Suprapubic skin (tissue), 4 donors: Measurements from ENCODE around the gene PRKCE. TPM values are rescaled to one million over a fixed set of nuclear protein-coding genes. Genes with fewer than 3 reads are reported as not detected.

Experiments
- DNase-seq, 2 donors: peaks; one replicate each; pipeline ENCODE4 v3.0.0-alpha.2; 2019; ENCODE audit warnings: low spot score in 2 of 2
- H3K27ac ChIP-seq: fragments of 200-600 bp; sonication (generic); one replicate; pipeline ENCODE4 v1.5.1; 2019
- H3K27me3 ChIP-seq: fragments of 200-600 bp; sonication (generic); one replicate; pipeline ENCODE4 v1.5.1; 2019
- H3K36me3 ChIP-seq: fragments of 200-600 bp; sonication (generic); one replicate; pipeline ENCODE4 v1.5.1; 2019
- H3K4me1 ChIP-seq: fragments of 200-600 bp; sonication (generic); one replicate; pipeline ENCODE4 v1.5.1; 2019
- H3K4me3 ChIP-seq: fragments of 200-600 bp; sonication (generic); one replicate; pipeline ENCODE4 v1.5.1; 2019; ENCODE audit warnings: mild to moderate bottlenecking
- H3K9me3 ChIP-seq: fragments of 200-600 bp; sonication (generic); one replicate; pipeline ENCODE4 v1.5.1; 2019
- EP300 ChIP-seq: sonication (generic); formaldehyde crosslinking; IDR thresholded peaks from one replicate; pipeline ENCODE4 v1.6.1; 2017; ENCODE audit warnings: antibody characterized with exemption
- POLR2A ChIP-seq, 2 donors: fragments of 450-650 bp; IDR thresholded peaks; one replicate each; pipeline ENCODE4 v1.6.1; 2017; ENCODE audit warnings: antibody characterized with exemption in 2 of 2, mild to moderate bottlenecking in 2 of 2, moderate library complexity in 2 of 2
- POLR2AphosphoS5 ChIP-seq, 3 donors: sonication (generic); formaldehyde crosslinking; IDR thresholded peaks; one replicate each; pipeline ENCODE4 v1.6.1; 2017; ENCODE audit warnings: antibody characterized with exemption in 3 of 3
- WGBS: methylation state at CpG from one replicate; pipeline ENCODE4 v1.1.5; 2018; 5-methylcytosine and 5-hydroxymethylcytosine counted together
- total RNA-seq, 4 donors: library from RNA; depleted of rRNA; stranded (reverse); fragments of >200 nt; gene quantifications; one replicate each; pipeline ENCODE4 v1.1.0, GENCODE V29; 2016
- TF ChIP-seq, protein P1 (sequence below), 2 donors: fragments of 200-600 bp in 1 of 2; fragments of 450-650 bp in 1 of 2; sonication (generic) in 1 of 2; IDR thresholded peaks; one replicate each; pipeline ENCODE4 v1.5.1; 2016 to 2019; ENCODE audit warnings: antibody characterized with exemption in 2 of 2, mild to moderate bottlenecking in 1 of 2, moderate library complexity in 1 of 2

The PRKCE gene
- total RNA-seq, 4 donors from 2014 or later: 7.9 to 18.3 (median 12.5) TPM

DNA sequence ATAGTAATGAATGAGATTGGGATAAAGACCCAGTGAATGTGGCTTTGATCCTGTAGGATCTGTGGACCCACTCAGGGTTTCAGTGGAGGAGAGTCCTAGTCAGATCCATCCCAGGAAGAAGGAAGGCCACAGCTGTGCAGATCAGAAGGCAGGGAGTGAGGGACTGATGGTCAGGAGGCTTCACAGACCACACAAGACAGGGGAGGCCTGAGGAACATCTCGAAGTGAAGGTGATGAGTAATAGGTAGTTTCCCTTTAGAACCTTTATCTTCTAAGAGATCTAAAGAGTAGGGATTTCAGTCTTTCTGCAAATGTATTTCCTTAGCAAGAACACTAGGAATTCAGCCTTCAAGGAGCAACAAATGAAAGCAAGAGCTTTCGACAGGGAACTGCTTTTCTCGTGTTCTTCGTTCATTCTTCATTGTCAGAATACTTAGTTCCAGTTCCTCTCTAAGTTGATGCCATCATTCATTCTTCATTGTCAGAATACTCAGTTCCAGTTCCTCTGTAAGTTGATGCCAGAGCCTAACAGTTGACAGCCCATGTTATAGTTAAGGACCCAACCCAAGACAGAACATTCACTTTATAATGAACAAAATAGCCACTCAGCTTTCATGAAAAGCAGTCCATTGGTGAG, 495.5 kb downstream of the PRKCE start:
- TF ChIP-seq POLR2AphosphoS5 (IDR thresholded peaks at IDR 0.05): no peak
- TF ChIP-seq, protein P1, sequence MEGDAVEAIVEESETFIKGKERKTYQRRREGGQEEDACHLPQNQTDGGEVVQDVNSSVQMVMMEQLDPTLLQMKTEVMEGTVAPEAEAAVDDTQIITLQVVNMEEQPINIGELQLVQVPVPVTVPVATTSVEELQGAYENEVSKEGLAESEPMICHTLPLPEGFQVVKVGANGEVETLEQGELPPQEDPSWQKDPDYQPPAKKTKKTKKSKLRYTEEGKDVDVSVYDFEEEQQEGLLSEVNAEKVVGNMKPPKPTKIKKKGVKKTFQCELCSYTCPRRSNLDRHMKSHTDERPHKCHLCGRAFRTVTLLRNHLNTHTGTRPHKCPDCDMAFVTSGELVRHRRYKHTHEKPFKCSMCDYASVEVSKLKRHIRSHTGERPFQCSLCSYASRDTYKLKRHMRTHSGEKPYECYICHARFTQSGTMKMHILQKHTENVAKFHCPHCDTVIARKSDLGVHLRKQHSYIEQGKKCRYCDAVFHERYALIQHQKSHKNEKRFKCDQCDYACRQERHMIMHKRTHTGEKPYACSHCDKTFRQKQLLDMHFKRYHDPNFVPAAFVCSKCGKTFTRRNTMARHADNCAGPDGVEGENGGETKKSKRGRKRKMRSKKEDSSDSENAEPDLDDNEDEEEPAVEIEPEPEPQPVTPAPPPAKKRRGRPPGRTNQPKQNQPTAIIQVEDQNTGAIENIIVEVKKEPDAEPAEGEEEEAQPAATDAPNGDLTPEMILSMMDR (IDR thresholded peaks at IDR 0.05): no peak
- no peak for TF ChIP-seq EP300
- TF ChIP-seq POLR2A (IDR thresholded peaks at IDR 0.05): no peak
- no peaks in the 10 kb centered on the region for H3K9me3 ChIP-seq
- 71% methylated on average over 4 of the region's 4 CpGs for WGBS
- peaks cover 9% of the 10 kb centered on the region for H3K36me3 ChIP-seq
- H3K4me1 ChIP-seq: no peaks in the 10 kb centered on the region
- H3K4me3 ChIP-seq: no peak overlapping the region
- H3K27ac ChIP-seq: no peak overlapping the region
- H3K27me3 ChIP-seq: no peaks in the 10 kb centered on the region
- peak in 1 of 2 donors; percentile 11 for DNase-seq

DNA sequence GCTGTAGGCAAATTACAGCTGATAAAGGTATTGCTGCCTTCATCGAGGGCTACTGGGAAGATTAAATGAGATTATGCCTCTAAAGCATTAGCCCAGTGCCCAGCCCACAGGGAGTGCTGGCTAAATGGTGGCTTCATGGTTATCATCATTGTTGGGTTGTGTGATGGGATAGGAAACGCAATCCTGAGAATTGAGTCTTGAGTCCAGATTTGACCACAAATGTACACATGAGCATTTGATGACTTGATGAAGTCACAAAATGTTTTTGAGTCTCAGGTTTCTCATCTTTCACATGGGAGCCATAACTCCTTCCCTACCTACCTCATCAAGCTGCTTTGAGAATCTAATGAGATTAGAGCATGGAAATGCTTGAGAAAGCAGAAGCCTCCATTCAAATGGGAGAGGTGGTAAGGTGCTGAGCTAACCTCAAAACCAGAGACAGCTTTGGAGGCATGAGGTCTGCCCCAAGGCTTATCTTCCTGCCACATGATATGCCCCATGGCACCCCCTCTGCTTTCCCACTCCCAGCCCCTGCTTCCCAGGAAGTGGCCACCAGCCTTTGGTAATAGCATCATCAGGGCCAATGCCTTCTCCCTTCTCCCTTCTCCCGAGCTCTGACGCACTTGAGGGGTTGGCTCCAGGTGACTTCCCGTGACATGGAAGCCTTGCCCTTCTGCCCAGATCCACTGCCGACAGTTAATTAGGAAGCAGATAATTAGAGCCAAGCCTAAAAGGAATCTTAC, 496.3 kb downstream of the PRKCE start:
- peak in 1 of 2 donors; percentile 34 for DNase-seq
- 100% methylated on average over 6 of the region's 6 CpGs for WGBS
- Histone ChIP-seq H3K36me3 (peaks cover 13% of the 10 kb centered on the region), H3K9me3 (no peaks in the 10 kb centered on the region), H3K4me3 (no peak overlapping the region), H3K27me3 (no peaks in the 10 kb centered on the region), H3K27ac (no peak overlapping the region), H3K4me1 (no peaks in the 10 kb centered on the region)
- no peak for TF ChIP-seq POLR2A (IDR thresholded peaks at IDR 0.05)
- TF ChIP-seq EP300: no peak
- TF ChIP-seq POLR2AphosphoS5 (IDR thresholded peaks at IDR 0.05): no peak
- TF ChIP-seq, protein P1 (IDR thresholded peaks at IDR 0.05): no peak

DNA sequence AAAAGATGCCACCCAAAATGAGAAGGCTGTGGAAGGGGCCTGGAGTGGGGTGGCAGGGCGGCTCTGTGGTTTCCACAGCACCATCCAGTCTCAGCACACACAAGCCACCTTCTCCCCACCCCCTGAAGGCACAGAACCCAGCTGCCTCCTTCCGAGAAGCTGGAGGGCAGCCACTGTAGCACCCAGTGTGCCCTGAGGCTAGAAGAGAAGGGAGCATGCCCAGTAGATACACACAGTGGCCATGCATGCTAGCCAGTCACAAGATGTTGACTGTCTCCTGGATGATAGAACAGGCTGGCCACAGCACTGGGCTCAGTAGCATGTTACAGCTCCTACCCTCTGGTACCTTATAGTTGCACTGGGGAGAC, 496.9 kb downstream of the PRKCE start:
- Histone ChIP-seq H3K36me3 (peaks cover 13% of the 10 kb centered on the region), H3K4me3 (no peak overlapping the region), H3K9me3 (no peaks in the 10 kb centered on the region), H3K27ac (no peak overlapping the region), H3K4me1 (no peaks in the 10 kb centered on the region), H3K27me3 (no peaks in the 10 kb centered on the region)
- DNase-seq: peak in 1 of 2 donors; percentile 21
- TF ChIP-seq POLR2AphosphoS5 (IDR thresholded peaks at IDR 0.05) (no peak), EP300 (no peak), POLR2A (IDR thresholded peaks at IDR 0.05) (no peak)
- TF ChIP-seq, protein P1 (IDR thresholded peaks at IDR 0.05): no peak
- WGBS: 91% methylated on average over 2 of the region's 2 CpGs

DNA sequence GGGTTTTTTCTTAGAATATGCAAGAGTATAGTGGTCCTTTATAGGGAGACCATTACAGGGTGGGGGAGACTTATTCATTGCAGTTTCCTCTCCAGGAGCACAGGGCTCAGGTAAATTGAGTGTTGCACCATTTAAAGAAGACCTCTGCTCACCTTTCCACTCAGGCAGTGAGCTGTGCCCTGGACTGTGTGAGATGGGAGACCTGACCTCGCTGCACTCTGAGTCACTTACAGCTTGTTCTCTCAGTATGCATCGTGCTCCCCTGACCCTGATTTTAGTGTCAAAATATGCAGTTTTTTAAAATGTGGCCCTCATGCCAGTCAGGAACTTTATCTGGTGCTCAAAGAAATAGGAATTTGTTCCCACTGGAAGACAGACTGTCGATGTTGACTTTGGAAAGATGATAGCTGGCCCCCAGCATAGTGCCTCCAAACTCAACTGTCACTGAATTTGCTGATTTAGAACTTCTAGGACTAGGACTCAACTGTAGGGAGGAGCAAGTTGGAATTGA, 499.0 kb downstream of the PRKCE start:
- WGBS: 77% methylated on average over 3 of the region's 3 CpGs
- DNase-seq: no peak
- Histone ChIP-seq H3K36me3 (peaks cover 13% of the 10 kb centered on the region), H3K4me1 (no peaks in the 10 kb centered on the region), H3K27me3 (no peaks in the 10 kb centered on the region), H3K4me3 (no peak overlapping the region), H3K27ac (no peak overlapping the region), H3K9me3 (no peaks in the 10 kb centered on the region)
- TF ChIP-seq, protein P1 (IDR thresholded peaks at IDR 0.05): no peak
- TF ChIP-seq POLR2AphosphoS5 (IDR thresholded peaks at IDR 0.05) (no peak), EP300 (no peak), POLR2A (IDR thresholded peaks at IDR 0.05) (no peak)

DNA sequence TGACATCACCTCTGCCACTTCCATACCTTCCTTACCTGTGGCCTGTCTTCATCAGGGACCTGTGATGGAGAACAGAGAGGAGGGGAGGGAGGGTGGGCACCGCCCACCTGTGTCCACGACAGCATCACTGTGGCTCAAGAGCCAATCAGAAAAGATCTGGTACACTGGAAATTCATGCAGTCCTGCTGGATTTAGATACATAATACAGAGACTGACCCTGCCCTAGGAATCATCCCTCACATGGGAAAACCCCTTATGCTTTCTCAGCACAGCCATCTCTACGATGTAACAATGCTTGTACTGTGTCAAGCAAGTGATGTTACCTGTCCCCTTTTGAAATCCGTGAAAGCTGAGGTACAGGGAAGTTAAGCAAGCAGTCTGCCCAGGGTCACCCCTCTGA, 500.1 kb downstream of the PRKCE start:
- no peak for DNase-seq
- no peak overlapping the region for H3K27ac ChIP-seq

More for the DNA sequence above, 500.1 kb downstream of the PRKCE start:
- Histone ChIP-seq H3K27me3 (no peaks in the 10 kb centered on the region), H3K4me3 (no peak overlapping the region), H3K4me1 (no peaks in the 10 kb centered on the region), H3K36me3 (peaks cover 13% of the 10 kb centered on the region), H3K9me3 (no peaks in the 10 kb centered on the region)
- WGBS: 80% methylated on average over 4 of the region's 4 CpGs
- TF ChIP-seq POLR2A (IDR thresholded peaks at IDR 0.05) (no peak), POLR2AphosphoS5 (IDR thresholded peaks at IDR 0.05) (no peak), EP300 (no peak)
- TF ChIP-seq, protein P1 (IDR thresholded peaks at IDR 0.05): no peak
